GM03348 (cell line): ENCODE data around the gene SOX13.
A peak's percentile ranks its signal among the peaks of the same experiment; 100 is the strongest.
"Not testable (repeated sequence)": the region's sequence is repeated elsewhere in the genome, so short reads cannot be mapped to it uniquely, and the experiment has no call there.

Experiments used
- DNase-seq: peaks from one replicate; pipeline ENCODE4 v3.0.0; 2012; ENCODE audit warnings: low spot score

SOX13 gene

DNA sequence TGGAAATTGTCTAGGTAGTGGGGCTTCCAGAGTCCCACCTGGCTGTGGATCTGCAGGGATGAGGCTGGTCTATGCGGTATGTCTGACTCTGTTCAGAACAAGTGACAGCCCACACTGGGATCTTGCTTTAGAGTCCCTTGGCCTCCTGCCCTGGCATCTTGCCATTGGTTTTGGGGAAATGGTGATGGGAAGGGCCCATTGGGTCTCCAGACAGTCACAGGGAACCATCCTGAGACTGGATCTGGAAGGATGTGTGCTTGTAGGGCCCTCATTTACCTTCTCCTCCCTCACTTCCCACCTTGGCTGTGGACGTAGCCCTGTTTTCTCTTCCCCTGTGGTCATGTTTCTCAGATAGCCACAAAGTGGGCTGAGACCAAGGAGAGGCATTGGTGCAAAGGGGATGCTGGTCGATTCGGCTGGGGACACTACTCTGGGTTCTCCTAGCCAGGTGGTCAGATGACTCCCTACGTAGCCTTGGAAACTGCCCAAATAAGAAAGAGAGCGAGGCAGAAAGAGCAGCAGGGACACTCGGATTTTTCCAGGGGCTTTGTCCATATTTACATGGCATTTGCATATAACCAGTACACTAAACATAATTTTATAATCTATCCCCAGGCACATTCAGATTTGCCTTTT is 15.1 kb downstream of the SOX13 start:
- no peak for DNase-seq

DNA sequence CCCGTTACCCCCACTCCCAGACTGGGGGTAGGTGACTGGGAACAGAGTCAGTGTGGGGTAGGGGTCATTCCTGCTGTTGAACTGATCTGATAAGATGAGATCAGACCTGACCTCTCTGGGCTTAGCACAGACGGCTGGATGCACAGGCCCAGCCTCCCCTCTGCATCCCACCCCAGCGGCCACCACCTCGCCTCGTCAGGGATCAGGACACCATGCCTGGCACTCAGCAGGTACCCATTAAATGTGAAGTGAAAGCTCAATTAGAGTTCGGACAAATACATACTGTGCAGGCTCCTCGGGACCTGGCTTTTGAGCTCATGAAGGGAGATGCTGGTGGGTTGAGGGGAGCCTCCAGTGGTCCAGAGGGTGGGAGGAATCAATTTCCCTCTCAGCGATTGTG is 15.7 kb downstream of the SOX13 start:
- DNase-seq: no peak

DNA sequence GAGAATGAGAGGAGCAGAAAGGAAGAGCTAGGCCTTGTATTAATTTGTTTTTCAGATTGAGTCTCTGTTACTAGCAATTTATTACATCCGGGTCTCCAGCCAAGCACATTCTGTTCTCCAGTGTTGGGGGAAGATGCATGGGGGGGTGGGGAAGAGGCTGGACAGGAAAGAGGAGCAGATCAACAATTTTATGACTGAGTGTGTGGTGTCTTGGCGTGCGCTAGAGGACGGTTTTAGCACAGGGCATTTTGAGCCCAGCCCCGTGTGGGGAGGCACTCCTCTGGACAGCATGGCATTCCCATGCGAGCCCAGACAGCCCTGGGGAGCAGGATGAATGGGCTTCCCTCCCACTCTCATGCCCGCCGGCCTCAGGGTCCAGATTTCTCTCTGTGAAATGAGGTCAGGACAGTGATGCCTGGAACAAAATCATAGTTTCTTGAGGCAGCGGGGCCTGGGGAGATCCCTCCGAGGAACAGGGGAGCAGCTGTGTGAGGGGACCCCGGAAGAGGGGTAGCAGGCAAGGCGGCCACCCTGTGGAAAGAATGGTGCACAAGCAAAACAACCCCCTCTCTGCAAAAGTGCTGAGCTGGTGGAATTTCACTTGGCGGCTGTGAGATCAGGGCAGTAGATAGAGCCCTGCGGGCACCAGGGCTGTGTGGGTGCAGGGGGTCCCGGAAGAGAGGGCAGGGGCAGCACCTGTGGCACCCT is 16.3 kb downstream of the SOX13 start:
- DNase-seq: peak; percentile 65

DNA sequence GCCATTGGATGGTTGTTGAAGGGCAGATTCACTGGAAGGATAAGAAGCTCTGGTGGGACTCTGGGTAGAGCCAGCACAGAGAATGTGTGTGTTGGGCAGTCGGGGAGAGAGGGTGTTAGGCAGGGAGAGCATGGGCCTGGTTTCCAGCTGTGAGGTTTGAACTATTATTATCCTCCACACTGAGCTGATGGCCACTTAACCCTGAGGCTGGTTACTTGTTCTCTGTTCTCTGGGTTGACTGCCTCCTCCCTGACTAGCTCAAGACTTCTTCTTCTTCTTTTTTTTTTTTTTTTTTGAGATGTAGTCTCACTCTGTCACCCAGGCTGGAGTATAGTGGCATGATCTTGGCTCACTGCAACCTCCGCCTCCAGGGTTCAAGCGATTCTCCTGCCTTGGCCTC is 17.2 kb downstream of the SOX13 start:
- not testable (repeated sequence) for DNase-seq

DNA sequence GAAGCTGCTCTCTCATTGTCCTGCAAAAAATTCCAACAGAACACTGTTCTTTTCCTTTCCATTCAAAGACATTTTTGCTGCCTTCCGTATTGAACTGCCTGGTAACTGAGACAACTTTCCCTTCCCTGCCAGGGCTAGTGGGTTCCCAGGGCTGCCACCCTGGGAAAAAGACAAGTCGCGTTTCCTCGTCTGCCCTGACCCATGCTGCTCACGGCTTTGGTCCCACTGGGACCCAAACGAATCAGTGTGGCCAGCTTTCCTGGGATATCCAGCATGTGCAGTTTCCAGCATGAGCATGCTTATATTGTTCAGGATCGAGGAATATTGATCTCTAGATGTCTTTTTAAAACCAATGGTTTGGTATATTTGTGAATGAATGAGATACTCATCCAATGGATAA is 18.2 kb downstream of the SOX13 start:
- DNase-seq: no peak

DNA sequence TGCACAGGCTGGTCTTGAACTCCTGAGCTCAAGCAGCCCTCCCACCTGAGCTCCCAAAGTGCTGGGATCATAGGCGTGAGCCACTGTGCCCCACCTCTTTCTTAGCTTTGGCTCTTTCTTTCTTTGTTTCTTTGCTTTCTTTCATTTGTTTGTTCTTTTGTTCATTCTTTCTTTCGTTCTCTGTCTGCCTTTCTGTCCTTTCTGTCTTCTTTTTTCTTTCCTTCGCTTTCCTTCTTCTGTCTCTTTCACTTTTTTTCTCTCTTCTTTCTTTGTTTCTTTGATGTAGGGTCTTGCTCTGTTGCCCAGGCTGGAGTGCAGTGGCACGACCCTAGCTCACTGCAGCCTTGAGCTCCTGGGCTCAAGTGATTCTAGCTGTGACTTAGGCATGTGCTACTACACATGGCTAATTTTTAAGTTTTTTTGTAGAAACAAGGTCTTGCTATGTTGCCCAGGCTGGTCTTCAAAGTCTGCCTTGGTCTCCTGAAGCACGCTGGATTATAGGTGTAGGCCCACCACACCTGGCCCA is 18.9 kb downstream of the SOX13 start:
- no peak for DNase-seq

DNA sequence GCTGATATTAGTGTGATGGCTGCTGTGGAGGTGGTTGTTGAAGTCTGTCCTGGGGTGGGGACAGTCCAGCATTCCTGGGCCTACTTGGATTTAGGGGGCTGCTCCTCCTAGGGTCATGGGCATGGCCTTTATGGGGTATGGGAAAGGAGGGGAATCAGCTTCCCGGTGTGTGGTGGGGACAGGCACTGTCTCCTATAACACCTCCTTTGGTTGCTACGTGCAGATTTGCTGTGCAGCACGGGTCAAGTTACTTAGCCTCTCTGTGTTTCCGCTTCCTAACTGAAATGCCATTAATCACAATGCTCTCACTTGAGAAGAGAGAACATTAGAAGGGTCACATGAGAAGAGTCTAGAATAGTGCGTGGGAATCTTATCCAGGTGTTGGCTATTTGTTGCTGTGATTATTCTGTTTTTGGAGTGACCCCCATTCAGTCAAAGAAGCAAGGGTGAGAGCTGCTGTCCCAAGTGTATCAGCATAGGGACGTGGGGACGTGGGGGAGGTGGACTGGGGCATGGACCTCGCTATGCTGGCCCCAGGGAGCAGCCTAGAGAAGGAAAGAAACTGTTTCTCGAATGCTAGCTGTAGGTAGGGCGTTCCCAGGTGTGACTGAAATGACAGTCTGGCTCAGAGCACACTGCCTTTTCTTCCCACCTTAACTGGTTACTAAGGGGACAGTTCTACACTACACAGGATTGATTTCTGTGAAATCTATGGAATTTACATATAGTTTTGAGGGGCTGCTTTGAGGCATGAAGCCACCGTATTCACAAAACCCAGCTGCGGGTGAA is 19.9 kb downstream of the SOX13 start:
- no peak for DNase-seq

DNA sequence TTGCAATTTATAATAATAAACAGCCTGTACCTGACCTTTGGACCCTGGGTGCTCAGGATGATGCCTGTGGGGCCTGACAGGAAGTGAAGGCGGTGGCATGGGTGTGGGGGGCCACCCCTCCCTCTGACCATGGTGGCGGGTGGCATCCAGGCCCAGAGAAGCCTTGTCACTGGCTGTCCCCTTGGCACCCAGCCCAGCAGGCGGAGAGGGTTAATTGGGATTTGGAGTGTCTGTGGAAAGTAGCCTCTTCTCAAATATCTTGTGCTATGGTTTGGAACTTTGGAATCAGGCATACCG is 20.5 kb downstream of the SOX13 start:
- no peak for DNase-seq

DNA sequence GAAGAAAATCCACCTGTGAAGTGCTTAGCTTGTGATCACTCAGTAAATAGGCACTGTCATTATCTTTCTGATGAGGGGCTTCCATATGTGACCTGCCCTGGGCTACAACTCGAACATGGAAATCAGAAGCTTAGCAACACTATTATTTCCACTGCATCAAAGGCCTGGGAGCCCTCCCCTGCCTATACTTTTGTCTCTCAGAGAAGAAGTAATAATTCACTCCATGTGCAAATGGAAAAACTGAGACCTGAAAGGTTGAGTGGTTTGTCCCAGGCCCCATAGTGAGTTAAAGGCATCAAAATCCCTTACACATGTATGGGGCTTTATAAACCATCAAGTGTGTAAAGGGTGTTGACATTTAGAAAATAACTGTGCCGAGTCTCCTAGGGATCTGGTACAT is 20.9 kb downstream of the SOX13 start:
- no peak for DNase-seq

DNA sequence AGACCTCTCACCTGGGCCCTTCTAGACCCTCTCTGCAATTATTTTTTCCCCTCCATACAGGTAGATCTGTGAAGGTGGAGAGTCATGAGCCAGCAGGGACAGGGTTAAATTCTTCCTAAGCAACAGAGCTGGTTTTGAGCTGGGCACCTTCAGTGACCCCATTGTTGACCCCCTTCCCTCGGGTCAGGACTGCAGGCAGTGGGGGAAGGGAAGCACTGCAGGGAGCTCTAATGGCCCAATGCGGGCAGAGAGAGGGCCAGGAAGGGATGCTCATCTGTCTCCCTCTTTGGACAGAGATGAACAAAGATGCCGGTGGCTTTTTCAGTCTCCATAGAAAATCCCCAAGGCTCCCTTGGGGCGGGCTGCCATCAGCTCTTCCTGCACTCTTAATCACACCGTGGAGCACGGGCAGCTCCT is 21.4 kb downstream of the SOX13 start:
- no peak for DNase-seq

DNA sequence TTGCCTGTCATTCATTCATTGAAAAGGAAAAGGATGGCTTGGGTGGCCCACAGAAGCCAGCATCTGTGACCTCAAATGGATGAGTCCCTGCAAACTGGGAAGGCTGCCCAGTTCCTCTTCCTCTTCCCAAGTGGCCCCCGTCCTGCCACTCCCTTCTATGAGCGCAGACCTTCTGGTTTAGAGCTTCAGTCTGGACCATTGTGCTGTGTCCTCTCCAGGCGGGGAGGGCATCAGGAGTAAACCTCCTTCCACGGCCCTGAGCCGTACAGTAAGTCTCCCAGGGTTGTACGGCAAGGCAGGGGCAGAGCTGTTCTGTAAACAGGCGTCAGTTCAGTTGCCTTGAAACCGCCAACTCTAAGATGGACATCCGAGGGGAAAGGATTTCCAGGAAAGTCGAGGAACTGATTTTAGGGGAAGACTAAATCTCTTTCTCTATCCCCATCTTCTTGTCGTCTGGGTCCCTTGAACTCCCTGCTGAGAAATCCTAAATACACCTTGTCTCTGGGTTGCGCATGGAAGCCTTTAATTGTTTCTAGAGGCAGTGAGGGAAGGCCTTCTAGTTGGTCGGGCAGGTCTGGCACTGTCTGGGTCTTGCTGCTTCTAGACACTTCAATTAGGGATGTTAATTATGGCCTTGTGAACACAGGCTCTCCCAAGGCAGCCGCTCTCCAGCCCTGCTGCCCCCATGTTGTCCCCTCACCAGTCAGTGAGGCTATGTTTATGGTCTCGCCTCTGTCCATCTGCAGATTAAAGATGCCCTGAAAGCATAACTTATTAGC is 22.1 kb downstream of the SOX13 start:
- no peak for DNase-seq

DNA sequence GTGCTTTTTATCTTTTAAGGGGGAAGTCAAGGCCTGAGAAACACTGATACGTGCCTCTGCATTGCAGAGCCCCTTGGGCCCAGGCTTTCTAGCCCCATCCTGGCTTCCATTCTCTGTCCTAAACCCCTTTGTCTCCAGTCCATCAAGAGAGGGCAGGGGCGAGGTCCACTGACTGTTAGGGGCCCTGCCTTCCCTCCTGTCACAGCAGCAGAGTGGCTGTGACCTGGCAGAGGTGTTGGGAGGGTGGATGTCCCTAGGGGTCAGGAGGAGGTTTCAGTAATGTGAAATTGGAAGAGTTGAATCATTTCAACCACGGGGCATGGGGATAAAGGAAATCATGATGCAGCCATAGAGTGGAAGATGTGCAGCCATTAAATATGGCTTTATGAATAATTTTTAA is 24.0 kb downstream of the SOX13 start:
- DNase-seq: no peak

DNA sequence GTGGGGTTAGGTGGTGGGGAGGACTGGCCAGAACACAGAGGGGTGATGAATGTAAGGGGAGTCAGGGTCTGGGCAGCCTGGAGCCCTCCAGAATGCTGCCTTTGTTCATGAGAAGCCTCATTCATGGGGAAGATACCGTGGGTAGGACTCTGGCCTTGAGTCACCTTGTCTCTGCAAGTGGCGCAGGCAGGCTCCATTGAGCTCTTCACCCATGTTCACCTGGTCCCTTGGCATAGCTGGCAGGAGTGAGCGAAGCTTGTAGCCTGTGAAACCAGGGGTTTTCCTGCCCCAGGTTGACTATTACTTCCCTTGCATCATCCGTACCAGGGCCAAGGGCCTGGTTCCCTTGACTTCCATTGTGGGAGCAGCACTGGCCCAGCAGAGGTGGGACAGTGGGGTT is 25.8 kb downstream of the SOX13 start:
- DNase-seq: no peak

DNA sequence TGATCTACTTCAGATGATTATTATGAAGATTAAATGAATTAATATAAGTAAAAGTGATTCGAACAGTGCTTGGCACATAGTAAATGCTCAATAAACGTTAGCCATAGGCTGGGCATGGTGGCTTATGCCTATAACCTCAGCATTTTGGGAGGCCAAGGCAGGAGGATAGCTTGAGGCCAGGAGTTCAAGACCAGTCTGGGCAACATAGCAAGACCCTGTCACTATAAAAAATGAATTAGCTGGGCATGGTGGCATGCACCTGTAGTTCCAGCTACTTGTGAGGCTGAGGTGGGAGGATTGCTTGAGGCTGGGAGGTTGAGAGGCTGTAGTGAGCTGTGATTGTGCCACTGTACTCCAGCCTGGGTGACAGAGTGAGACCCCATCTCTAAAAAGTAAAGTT is 26.8 kb downstream of the SOX13 start:
- not testable (repeated sequence) for DNase-seq

DNA sequence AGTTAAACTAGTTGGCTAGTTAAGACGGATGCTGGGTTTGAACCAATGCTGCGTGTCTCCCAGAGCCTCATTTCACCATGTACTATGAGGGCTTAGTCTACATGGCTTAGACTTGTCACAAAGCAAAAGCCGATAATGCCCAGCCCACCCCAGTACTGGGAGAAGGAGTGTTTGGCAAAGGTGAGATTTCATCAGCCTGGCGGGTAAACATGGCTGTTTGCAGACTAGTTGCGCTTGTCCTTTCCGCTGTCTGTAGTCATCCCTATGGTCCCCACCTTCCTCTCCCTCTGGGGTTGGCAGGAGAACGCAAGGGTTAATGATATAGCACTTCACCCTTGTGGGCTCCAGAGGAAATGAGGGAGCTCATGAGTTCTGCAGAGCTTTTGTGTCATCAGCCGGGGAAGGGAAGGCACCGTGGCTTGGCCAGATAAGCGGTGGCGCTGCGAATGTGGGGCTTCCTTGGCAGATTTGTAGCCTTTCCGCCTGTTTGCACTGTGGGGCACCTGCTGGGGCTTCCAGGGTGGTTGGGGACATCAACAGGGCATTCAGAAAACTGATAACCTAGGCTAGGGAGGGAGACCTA is 29.2 kb downstream of the SOX13 start:
- DNase-seq: no peak

DNA sequence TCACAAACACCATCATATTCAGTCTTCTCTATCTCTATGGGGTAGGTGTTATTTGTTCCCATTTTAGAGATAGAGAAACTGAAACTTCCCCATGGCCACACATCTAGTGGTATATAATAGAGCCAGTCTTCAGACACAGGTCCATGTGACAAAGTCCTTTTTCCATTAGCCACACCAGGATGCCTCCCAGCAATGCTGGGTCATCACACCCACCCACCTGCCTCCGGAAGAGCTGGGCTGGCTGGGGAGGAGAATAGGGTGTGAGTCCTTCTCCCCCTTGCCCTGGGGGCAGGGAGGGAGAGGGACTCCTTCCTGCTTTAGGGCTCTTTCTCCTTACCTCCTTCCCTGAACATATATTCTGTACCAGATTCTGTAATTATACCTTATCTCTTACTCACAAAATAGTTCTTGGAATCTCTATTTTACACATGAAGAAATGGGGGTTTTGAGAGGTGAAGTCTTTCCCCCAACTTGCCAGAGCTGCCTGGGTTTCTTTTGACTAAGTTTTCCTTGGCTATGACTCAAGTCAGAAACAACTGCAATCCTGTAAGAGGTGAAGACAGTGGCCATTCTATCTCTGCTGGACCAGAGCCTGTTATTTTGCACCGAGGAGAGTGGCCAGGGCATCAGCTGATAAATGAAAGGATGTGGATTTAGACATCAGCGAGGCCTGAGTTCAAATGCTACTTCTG is 30.0 kb downstream of the SOX13 start:
- no peak for DNase-seq

DNA sequence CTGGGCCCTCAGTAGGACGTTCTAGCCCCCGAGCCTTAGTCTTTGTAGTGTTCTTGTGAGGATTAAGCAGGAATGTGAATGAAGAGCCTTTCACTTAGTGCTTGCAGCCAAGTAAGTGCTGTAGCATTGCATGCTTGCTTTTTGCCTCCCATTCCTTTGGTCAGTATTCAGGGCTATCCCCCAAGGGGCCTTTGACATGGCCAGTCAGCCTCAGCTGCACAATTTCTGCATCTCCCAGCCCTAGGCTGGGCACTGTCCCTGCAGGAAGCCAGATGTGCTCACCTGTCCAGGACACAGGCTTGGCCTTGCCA is 30.5 kb downstream of the SOX13 start:
- no peak for DNase-seq

DNA sequence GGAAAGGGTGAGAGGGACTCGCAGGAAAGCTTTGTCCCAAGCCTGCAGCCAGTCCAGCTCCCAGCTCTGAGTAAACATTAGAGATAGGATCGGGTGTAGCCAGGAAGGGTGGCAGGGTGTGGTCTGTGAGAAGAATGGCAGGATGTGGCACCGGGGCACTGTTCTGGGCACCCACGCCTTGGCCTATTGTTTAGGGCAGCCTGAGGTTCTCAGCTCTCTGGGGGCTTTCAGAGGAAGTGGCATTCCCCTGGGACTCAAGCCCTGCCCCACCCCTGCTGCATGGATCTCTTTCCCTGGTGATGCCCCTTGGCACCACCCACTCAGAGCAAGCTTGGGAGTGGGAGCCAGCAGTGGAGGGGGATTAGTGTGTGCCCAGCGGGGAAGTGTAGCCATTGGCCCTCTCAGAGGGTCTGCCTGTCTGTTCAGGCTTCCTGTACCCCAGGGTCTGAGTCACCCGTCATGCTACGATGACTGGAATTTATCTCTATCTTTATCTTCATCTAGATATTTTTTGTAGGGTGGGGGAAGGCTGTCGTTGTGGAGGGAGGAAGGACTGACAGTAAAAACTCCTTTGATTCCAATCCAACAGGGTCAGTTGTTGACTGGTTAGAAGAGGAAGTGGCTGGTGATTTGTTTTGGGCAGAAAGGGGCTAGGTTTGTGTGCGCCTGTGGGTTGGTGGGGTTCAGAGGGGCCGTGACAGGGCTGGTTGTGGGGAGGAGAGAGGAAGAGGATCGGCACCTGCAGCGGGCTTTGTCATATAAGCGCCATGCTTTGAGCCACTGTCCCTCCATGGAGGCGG is 31.6 kb downstream of the SOX13 start:
- DNase-seq: no peak

DNA sequence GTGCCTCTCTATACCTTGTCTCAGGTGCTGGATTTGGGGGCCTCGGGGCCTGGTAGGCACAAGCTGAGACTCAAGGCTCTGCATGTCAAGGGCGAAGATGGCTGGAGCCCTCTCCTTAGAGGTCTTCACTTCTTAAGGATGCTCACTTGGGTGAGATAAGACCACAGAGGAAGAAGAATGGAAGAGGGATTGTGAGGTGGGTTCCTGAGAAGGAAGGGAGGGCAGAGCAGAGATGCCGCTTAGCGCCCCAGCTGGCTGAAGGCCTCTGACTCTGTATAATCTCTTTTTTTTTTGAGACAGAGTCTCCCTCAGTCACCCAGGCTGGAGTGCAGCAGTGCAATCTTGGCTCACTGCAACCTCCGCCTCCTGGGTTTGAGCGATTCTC is 32.2 kb downstream of the SOX13 start:
- DNase-seq: no peak

DNA sequence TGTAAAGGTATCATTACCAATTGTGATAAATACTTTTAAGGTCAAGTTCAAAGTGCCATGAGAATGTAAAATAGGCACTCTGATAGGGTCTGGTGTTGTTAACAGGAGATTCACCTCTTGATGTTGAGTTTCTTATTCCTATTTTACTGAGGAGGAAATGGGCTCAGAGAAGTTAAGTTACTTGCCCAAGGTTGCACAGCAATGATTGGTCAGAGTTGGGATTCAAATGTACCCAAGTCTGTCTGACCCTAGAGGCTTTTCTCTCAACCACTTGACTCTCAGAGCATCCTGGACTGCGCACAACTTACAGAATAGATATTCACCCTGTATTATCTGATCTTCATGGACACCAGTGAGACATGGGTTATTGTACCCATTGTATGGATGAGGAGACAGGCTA is 33.9 kb downstream of the SOX13 start:
- DNase-seq: no peak

DNA sequence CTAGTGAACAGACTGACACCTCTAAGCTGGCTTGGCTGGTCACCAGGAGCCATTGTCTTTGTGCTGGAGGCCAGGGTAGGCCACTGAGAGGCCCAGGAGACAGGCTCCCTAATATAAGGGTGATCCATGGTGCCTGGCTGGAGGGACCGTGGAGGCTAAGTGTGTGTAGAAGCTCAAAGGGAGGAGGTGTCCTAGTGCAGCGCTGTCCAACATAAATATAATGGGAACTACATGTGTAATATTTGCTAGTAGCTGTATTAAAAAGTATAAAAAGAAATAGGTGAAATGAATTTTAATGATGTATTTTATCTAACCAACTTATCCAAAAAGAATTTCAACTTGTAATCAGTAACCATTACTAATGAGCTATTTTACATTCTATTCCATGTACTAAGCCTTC is 35.0 kb downstream of the SOX13 start:
- DNase-seq: no peak
